ENCODE results near the gene CC2D1B. TPM values are rescaled to one million over a fixed set of nuclear protein-coding genes. Genes with fewer than 3 reads are reported as not detected.

The CC2D1B gene
- total and polyA plus RNA-seq, 9 of the 15 experiments (the other 6 are each of a cell fraction or from before 2014, with no cell fraction given), result 1.2 to 33.6 (median 25.5) TPM

GRCh38 chr1:52404116-52404974 lies 38.3 kb upstream of the CC2D1B start, which contains the start of the genes ORC1 and PRPF38A (continued):
- TF ChIP-seq, protein P1, sequence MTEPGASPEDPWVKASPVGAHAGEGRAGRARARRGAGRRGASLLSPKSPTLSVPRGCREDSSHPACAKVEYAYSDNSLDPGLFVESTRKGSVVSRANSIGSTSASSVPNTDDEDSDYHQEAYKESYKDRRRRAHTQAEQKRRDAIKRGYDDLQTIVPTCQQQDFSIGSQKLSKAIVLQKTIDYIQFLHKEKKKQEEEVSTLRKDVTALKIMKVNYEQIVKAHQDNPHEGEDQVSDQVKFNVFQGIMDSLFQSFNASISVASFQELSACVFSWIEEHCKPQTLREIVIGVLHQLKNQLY (CRISPR knock-in tag; conservative IDR thresholded peaks at IDR 0.05), result 0 out of 4 replicates have a peak, but pooled peaks of 1 of the 2 experiments have one; percentile 28
- TF ChIP-seq ZNF12 (CRISPR knock-in tag; IDR thresholded peaks at IDR 0.05) (no peak), SMARCA5 (IDR thresholded peaks at IDR 0.05) (peak; percentile 97), ZNF277 (CRISPR knock-in tag; IDR thresholded peaks at IDR 0.05; ENCODE audit: borderline replicate concordance) (no peak), GTF2E2 (tag; IDR thresholded peaks at IDR 0.05) (peak; percentile 92; the same call in 1 of the 2 replicates), ZBTB43 (CRISPR knock-in tag; IDR thresholded peaks at IDR 0.05) (no peak), ETV6 (IDR thresholded peaks at IDR 0.05; ENCODE audit: borderline replicate concordance in 1 of 2, low read depth in 2 of 2, low read length in 1 of 2) (0 out of 4 replicates have a peak, but pooled peaks of 1 of the 2 experiments have one; percentile 41), ETV6 (CRISPR knock-in tag; IDR thresholded peaks at IDR 0.05; ENCODE audit: borderline replicate concordance) (no peak), SRF (CRISPR knock-in tag; IDR thresholded peaks at IDR 0.05) (peak in 1 of 2 experiments; percentile 72; a peak in 2 of 4 replicates), ARID1B (IDR thresholded peaks at IDR 0.05) (peak; percentile 45; the same call in 1 of the 2 replicates), HDAC1 (IDR thresholded peaks at IDR 0.05) (peak in 1 of 2 experiments; percentile 92; a peak in 2 of 4 replicates), UBTF (IDR thresholded peaks at IDR 0.05; ENCODE audit: borderline replicate concordance in 1 of 2, low read depth in 2 of 2, low read length in 2 of 2) (0 out of 4 replicates have a peak, but pooled peaks have one; percentile 27 to 57), ZNF134 (CRISPR knock-in tag; conservative IDR thresholded peaks at IDR 0.05) (no peak), RNF219 (CRISPR knock-in tag; IDR thresholded peaks at IDR 0.05) (no peak), MAFK (IDR thresholded peaks at IDR 0.05; ENCODE audit: low read length) (no peak), BCOR (IDR thresholded peaks at IDR 0.05) (no peak), CREB1 (IDR thresholded peaks at IDR 0.05) (peak; percentile 97), CREB1 (CRISPR knock-in tag; IDR thresholded peaks at IDR 0.05) (peak; percentile 97), IRF2 (CRISPR knock-in tag; IDR thresholded peaks at IDR 0.05) (no peak), KLF1 (tag; IDR thresholded peaks at IDR 0.05) (no peak)
